NCI-H82 treated with DMSO at 0.1 percent for 48 hours (cell line): ENCODE data around the gene NCMAP.

Experiments
- DNase-seq: peaks from one replicate; lab custom pipeline; 2025; ENCODE audit not compliant: unreplicated experiment; lab: John Stamatoyannopoulos, UW

NCMAP gene

DNA sequence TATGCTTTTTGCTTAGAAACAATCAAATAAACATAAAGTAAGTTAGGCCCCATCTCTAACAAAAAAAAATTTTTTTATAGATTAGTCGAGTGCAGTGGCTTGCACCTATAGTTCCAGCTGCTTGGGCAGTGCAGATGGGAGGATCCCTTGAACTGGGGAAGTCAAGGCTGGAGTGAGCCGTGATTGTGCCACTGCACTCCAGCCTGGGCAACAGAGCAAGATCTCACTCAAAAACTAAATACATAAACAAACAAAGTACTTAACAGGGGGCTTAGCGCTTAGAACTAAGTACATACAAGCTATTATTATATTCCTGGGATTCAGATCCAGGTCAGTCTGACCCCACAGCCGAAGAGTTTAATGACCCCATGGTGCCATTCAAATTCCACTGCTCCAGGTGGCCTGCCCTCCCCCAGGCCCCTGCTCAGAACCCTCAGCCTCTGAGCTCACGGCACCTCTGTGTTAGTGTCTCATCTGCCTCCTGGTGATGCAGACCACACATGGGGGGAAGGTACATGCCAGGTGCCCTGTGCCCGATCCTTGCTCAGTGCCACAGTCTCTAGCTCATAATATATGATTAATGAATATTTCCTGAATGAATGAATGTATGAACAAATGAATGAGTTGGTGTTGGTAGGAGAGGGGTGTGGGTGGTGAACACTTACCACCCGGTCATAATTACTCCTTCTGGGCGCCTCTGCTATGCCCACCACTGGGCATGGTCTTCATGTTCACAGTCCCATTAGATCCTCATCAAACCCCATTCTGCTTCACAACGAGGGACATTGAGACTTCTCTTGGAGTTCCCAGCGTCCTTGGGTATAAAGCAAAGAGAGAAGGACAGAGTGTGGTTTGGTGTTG lies 14.6 kb downstream of the NCMAP start:
- no peak for DNase-seq

DNA sequence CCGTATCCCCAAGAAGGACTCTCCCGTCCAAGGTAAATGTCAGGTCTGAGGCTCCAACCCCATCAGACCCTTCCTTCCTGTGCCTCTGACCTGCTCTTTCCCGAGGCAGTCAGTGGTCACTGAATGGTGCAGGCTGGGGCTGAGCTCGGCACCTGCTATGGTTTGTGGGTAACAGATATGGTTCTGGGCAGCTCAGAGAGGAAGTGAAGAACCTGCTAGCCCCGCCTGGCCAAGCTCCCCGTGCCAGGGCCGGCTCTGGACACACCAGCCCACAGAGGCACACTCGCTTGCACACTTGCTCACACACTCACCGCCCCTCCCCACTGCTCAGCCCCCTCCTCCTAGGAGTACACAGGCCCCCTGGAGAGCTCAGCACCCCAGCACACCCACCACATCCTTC lies 16.4 kb downstream of the NCMAP start:
- DNase-seq, result no peak

DNA sequence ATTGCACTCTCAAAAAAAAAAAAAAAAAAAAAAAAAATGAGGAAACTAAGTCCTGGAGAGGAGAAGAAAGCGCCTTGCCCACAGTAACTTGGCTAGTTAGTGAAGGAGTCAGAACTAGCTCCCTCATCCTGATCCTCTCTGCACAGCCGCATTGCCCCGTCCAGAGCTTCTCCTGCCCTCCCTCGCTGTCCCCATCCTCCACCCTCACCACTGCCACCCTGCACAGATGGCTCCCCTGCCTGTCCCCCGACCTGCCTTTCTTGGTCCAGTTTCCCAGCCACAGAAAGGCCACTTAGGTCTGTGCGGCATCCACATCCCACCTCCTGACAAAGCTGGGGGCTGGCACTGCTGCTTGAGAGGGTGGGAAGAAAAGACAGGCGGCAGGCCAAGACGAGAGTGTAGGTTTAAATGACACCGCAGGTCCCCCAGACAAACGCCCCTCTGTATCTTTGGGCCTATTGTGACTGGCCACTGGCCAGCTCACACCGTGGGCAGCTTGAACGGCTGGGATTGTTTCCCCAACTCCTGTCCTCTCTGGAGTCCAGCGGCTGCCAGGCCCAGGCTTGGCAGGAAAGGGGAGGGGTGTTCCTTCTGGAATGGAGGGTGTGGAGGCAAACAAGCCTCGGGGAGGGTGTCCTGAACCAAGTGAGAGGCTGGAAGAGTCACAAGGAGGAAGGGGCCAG lies 20.2 kb downstream of the NCMAP start:
- no peak for DNase-seq

DNA sequence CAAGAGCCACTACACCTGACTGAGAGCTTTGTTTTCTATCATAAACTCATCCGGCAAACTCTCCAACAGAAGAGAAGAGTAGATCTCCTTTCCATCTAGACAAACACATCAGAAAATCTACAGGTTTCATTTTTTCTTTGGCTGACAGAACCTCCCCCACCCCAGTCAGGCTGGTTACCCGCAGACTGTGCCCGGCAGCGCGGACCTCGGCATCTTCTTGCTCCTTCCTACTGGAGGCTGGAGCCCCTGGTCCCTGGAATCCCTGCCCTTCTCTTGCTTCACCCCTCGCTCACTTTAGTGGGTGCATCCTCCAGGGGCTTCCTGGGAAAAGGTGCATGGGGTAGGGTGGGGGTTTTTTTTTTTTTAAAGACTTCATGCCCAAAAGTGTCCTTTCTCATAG lies 23.0 kb downstream of the NCMAP start:
- no peak for DNase-seq

DNA sequence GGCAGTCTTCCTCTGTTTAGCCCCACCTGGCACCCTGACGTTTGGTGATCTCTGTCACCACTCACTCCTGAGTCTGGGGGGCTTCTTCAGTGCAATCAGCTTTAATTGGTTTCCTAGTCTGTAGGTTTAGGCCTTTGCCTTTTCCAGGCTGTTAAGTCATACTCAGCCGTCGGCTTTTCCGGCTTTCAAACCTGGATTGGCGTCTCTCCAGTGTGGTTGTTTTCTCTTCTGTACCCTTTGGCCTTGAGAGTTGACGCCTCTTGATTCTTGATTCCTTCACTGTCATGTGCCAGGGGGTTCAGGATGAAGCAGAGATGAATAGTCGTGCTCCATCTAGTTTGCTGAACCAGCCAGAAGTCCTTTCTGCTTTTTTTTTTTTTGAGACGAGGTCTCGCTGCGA lies 24.9 kb downstream of the NCMAP start:
- DNase-seq, result no peak

DNA sequence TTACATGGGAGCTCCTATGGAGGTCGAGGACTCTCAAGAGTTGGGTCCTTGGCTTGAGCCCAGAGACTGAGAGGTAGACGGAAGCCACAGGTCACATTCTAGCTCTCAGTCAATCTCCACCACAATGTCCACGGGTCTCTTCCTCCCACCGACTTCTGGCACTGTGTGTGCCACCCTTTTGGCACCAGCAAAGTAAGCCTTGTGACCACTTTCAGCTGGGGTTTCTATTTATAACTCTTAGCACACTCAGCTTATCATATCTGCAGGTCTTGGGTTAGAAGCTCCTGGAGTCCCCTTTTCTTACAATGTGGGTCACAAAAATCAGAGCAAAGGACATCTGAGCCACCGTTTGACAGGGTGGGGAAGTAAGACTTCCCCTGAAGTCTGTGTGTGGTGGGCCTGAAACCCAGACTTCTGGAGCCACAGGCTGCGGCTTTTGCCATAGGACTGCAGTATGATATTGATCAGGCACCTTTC lies 28.3 kb downstream of the NCMAP start:
- no peak for DNase-seq

DNA sequence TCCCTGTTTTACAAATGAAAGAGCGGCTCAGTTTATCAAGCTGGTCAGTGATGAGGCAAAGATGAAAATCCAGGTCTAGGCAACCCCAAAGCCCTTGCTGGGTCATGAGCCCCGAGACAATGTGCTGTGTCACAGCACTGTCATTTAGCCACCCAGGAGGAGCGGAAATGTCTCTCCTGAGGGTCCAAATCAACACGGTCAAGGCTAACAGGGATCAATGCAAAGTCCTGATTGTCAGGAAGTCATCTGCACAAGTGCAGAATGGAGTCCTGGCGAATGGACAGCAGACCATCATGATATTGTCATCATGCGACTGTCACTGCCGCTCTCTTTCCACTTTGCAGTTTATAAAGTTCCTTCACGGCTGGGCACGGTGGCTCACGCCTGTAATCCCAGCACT lies 30.2 kb downstream of the NCMAP start:
- DNase-seq, result no peak

DNA sequence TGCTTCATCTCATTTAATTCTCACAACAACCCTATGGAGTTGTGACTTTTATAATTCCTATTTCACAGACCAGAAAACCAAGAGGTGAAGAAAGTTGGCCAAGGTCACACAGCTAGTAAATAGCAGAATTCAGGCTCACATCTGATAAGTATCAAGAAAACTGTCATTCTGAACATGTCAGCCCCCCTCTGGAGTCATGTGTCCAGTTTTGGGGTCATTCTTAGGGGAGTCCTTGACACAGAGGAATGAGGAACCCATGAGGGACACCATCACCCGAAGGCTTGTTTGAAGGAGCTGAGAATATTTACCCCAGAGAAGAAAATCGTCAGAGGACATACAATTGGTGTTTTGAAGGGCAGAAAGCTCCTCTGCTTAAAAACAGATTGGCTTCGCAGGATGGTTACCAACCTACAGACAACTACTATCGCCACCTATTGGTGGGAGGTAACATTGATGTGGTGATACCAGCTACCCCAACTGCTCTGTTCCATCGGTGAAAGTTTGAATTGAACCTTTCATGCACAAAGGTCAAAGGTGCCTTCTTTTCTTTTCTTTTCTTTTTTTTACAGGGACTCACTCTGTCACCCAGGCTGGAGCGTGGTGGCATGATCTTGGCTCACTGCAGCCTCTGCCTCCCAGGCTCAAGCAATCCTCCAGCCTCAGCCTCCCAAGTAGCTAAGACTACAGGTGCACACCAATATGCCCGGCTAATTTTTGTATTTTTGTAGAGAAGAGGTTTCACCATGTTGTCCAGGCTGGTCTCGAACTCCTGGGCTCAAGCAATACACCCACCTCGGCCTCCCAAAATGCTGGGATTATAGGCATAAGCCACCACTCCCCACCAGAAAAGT lies 31.3 kb downstream of the NCMAP start:
- peak; percentile 56 for DNase-seq

DNA sequence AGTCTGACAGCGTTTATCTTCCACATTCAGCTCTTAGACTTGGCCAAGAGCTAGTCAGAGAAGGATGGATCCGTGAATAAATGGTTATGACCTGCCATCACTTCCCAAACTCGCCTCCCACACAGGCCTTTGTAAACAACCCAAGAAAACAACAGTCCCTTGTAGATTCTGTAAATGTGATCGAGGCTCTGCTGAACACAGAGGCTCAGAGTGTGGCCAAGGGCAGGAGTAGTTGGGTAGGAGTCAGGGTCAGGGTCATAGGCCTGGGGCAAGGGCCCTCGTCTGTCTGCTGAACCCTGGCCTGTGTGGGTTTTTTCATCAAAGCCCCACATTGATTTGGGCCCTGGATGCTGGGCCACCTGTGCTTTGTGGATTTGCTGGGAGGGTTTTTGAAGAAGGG lies 32.7 kb downstream of the NCMAP start:
- no peak for DNase-seq

DNA sequence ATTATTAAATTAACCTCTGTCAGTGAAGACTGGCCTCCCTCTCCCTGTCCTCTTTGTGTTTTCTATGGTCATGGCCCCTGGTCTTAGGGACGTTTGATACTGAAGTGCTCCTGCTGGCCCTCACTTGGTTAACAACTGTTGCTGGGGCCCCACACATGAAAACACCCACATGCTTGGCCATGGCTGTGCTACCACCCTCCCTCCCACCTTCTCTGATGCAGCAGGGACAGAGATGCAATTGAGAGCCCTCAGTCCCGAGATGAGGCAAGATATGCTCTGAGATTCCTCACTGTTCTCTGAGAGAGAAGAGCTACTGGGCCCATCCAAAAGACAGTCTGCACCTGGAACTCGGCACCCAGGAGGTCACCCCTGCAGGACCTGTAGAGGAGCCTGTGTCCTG lies 33.3 kb downstream of the NCMAP start:
- no peak for DNase-seq

DNA sequence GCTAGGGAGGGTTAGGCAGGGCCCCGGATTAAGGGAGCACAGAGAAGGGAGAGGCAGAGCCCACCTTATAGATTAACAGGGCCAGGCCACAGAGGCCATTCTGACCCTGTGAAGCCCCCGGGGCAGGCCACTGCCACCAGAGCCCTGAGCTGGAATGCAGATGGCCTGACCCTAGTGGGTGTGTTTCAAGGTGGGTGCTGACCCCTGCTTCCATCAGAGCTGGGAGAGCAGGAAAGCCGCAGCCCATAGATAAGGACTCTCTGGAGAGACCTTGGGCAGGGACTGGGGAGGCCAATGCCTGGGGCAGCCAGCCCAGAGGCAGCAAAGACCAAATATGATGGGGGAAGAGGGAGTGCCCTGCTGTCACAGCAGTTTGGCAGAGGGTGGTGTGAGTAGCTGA lies 35.9 kb downstream of the NCMAP start:
- no peak for DNase-seq

DNA sequence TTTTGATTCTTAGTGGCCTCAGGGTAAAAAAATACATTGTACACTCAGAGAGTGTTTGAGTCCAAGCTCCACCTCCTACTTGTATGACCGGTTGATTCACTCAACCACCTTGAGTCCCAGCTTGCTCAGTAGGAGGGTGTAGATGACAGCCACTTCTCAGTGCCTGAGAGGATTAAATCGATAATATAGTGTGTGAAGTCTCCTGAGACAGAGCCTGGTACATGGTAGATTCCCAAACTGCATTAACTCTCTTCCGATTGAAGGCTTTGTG lies 38.4 kb downstream of the NCMAP start:
- no peak for DNase-seq

DNA sequence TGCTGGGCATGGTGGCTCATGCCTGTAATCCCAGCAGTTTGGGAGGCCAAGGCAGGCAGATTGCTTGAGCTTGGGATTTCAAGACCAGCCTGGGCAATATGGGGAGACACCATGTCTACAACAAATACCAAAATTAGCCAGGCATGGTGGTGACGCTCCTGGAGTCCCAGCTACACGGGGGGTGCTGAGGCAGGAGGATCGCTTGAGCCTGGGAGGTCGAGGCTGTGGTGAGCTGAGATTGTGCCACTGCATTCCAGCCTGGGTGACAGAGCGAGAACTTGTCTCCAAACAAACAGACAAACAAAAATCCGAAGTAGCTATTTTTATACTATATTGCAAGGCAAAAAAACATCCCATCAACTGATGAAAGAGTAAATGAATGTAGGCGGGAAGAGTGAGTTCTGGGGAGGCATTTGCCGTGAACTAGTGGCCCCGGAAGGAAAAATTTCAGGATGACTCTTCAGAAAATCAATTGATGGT lies 40.6 kb downstream of the NCMAP start:
- DNase-seq, result no peak

DNA sequence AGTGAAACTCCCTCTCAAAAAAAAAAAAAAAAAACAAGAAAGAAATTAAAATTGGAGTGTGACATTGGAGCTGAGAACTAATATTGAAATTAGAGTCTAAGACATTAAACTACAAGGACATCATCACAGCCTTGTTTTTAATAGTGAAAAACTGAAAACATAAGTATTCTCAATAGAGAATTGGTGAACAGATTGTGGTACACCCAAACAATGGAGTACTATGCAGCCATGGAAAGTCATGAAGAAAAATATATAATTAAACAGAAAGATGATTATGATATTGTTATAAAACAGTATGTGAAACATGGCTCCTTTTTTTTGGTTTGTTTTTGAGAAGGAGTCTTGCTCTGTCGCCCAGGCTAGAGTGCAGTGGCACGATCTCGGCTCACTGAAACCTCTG lies 43.4 kb downstream of the NCMAP start:
- no peak for DNase-seq

DNA sequence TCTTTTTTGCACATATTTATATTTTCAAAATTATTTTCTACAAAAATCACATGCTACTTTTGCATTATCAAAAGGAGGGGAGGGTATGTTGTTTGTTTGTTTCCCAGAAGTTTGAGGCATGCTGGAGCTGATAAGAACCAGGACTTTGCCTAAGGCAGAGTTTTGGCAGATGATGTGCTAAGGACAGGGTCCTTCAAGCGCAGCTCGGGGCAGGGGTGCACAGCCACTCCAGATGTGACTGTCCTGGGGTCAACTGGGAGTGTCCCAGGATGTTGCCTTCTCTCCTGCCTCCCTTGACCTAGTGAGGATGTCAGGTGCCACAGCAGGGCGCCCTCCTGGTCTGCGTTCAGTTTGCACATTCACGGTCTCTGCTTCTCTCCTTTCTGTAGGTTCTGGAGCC lies 44.7 kb downstream of the NCMAP start:
- no peak for DNase-seq

DNA sequence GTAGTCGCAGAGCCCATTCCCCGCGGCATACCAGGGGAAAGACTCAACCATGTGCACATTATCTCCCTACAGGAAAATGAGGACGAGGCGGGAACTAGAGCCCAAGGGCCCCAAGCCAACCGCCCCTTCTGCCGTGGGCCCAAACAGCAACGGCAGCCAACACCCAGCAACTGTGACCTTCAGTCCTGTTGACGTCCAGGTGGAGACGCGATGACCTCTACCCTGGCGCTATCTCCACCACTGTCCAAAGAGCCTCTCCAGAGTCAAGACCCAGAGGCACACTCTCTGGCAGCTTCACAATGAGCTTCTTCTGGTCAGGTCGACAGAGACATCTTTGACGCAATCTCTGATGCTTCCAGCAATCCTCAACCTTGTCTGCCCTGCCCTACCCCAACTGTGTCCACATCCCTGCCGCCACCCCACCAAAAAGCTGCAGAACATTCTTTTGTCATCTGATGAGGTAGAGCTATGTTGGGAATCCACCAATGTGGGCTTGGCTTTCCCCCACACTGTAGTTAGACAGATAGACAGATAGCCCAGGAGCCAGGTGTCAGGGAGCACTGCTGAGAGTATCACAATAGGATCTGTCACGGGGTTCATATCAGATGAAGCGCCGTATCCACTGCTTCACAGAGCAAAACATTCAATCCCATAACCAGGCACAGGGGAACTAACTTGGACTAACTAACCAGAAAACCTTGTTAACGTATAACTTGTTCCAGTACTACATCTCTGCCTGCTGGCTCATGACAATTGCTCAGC lies 49.8 kb downstream of the NCMAP start:
- no peak for DNase-seq

DNA sequence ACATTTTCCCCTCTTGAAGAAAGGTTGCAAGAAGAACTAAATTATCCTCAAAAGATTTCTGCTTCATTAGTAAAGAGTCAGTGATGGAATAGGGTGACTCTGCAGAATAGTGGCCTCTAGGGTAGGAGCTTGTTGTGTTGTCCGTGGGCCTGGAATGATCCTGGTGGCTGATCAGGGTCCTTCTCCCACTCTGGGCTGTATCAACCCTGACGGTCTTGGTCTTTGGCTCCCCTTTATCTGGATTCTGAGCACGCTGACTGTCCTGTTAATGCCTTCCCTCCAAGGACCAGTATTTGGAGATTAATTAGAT lies 50.4 kb downstream of the NCMAP start:
- DNase-seq, result no peak

DNA sequence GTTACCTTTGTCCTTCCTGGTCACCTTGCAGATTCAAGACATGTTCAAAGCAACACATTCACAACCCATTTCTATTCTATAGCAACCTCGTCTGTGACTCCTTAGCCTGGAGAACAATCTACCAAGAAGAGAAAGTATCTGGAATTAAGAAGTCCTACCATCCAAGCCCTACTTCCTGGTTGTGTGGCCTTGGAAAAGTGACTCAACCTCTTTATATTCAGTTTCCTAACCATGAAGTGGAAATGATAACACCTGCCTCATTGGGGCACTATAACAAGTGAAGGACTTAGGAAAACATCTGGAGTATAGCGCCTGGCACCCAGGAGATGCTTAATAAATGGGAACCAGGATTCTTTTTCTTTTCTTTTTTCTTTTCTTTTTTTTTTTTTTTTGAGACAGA lies 50.7 kb downstream of the NCMAP start:
- no peak for DNase-seq

DNA sequence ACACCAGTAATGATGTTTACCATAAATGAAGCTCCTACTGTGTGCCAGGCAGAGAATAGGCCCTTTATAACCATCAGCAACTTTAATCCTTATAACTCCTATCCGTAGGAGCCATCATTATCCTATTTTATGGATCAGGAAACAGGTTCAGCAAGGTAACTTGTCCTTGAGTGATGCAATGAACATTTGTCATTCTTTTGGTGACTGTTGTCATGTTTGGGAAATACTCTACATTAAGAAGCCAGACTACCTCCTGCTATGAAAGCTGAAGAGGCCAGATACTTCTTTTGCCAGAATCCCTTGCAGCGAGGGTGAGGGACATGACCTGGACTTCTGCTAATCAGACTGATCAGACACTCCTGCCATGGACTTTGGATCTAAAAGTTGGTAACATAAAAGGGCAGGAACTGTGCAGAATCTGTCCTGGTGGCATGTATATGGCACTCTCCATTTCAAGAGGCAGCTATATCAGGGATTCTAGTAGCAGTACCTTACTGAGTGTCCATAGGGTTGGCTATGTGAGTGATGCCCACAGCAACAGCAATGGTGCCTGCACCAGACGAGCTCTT lies 54.1 kb downstream of the NCMAP start:
- DNase-seq, result no peak

DNA sequence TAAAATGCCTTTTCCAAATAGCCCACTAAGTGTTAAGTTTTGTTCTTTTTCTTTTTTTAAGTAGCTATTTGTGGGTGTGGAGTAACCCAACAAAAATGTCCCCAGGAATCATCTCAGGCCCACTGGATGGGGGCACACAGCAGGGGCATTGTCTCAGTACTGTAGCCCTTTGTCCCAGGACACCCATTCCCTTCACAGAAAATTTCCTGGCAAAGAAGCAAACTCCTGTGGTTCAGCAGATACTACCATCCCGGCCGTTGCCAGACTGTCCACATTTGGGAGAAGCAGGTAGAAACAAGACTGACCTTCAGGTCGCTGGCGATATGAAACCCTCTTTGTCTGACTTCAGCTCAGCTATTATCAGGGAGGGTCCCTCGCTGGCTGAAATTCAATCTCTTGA lies 63.5 kb downstream of the NCMAP start:
- DNase-seq, result no peak

DNA sequence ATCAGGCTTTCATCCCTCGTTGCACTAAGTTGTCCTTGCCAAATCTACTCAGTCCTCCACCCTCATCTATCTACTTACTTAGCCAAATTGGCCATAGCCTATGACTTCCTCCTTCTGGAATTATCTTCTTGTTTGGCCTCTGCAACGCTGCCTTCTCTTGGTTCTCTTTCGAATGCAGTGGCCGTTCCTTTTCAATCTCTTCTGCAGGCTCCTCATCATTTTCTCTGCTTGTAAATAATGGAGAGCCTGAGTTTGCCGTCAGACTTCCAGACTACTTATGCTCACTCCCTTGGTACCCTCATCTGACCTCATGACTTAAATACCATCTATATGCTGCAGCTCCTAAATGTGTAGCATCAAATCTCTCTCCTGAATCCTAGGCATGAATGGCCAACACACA lies 64.8 kb downstream of the NCMAP start:
- DNase-seq, result no peak
